ENCODE results near the gene CPLX4.

- TF ChIP-seq CTCF (IDR thresholded peaks at IDR 0.05): no peak
- no peak for TF ChIP-seq EZH2phosphoT487 (IDR thresholded peaks at IDR 0.05)
Measured at GRCh38 chr18:59360381-59360780, 41.9 kb upstream of the CPLX4 start.
